Activated CD4-positive, alpha-beta T cell treated with anti-CD3 and anti-CD28 coated beads, Interleukin-2, amount 10 ng/mL, durations not matched to agents 24 days and 14 days (primary cell): ENCODE data around the gene SCARB1. TPM values are rescaled to one million over a fixed set of nuclear protein-coding genes. Genes with fewer than 3 reads are reported as not detected.
"Not testable (repeated sequence)": the region's sequence is repeated elsewhere in the genome, so short reads cannot be mapped to it uniquely, and the experiment has no call there.

Experiments used
- DNase-seq: peaks from one replicate; pipeline ENCODE4 v3.0.0; 2022
- H3K27ac Mint-ChIP-seq: one replicate; pipeline ENCODE4 v1.8.0; 2022; ENCODE audit warnings: mild to moderate bottlenecking, mixed read lengths
- H3K27me3 Mint-ChIP-seq: one replicate; pipeline ENCODE4 v1.8.0; 2022; ENCODE audit warnings: mixed read lengths
- H3K36me3 Mint-ChIP-seq: one replicate; pipeline ENCODE4 v1.8.0; 2022; ENCODE audit warnings: low read depth, mild to moderate bottlenecking, mixed read lengths
- H3K4me1 Mint-ChIP-seq: one replicate; pipeline ENCODE4 v1.8.0; 2021; ENCODE audit warnings: mixed read lengths
- H3K4me3 Mint-ChIP-seq: one replicate; pipeline ENCODE4 v1.8.0; 2022; ENCODE audit warnings: mild to moderate bottlenecking, moderate library complexity, mixed read lengths
- H3K9me3 Mint-ChIP-seq: one replicate; pipeline ENCODE4 v1.8.0; 2021; ENCODE audit warnings: mixed read lengths
- intact Hi-C: fragments of 100-400 bp; cut with micrococcal nuclease; formaldehyde crosslinking; loops from one replicate; pipeline ENCODE4 v1.15.1; 2023
- total RNA-seq: library from RNA; stranded (reverse); gene quantifications from 2 replicates; pipeline ENCODE4 v1.2.3, GENCODE V29; 2022

Gene SCARB1
- total RNA-seq, 1 donor from 2014 or later = 25.6 TPM

GRCh38 chr12:124898200-124898922, 34.7 kb upstream of the SCARB1 start:
- Mint-ChIP-seq H3K4me1 (peaks cover 17% of the 10 kb centered on the region), H3K36me3 (peaks cover 2% of the 10 kb centered on the region), H3K4me3 (peak overlapping the region; percentile 6), H3K27me3 (peaks cover 4% of the 10 kb centered on the region), H3K9me3 (no peaks in the 10 kb centered on the region), H3K27ac (no peak overlapping the region)
- DNase-seq = peak; percentile 86
- intact Hi-C loops = loop anchor here (2.0 to 5.0 kb wide), 2 partner anchors 36 to 862 kb away; partner anchors contain the start of gene SCARB1

- peaks cover 4% of the 10 kb centered on the region for H3K27me3 Mint-ChIP-seq
- DNase-seq = no peak
- H3K4me3 Mint-ChIP-seq = no peak overlapping the region
- peaks cover 17% of the 10 kb centered on the region for H3K4me1 Mint-ChIP-seq
- peaks cover 2% of the 10 kb centered on the region for H3K36me3 Mint-ChIP-seq
- no peak overlapping the region for H3K27ac Mint-ChIP-seq
- H3K9me3 Mint-ChIP-seq = no peaks in the 10 kb centered on the region
- intact Hi-C loops = loop anchor here (5.0 kb wide), 1 partner anchor 34 kb away; the partner anchor contains the start of gene SCARB1
Measured at GRCh38 chr12:124896461-124896860, 32.8 kb upstream of the SCARB1 start.

- peaks cover 2% of the 10 kb centered on the region for H3K27me3 Mint-ChIP-seq
- no peak overlapping the region for H3K4me3 Mint-ChIP-seq
- no peak for DNase-seq
- H3K36me3 Mint-ChIP-seq = peaks cover 2% of the 10 kb centered on the region
- intact Hi-C loops = no loop called here
- H3K27ac Mint-ChIP-seq = no peak overlapping the region
- peaks cover 16% of the 10 kb centered on the region for H3K4me1 Mint-ChIP-seq
- no peaks in the 10 kb centered on the region for H3K9me3 Mint-ChIP-seq
Measured at GRCh38 chr12:124893792-124894516, 30.3 kb upstream of the SCARB1 start.

- intact Hi-C loops = no loop called here
- no peaks in the 10 kb centered on the region for H3K9me3 Mint-ChIP-seq
- no peak for DNase-seq
- no peaks in the 10 kb centered on the region for H3K4me1 Mint-ChIP-seq
- H3K27me3 Mint-ChIP-seq = no peaks in the 10 kb centered on the region
- no peak overlapping the region for H3K4me3 Mint-ChIP-seq
- H3K27ac Mint-ChIP-seq = no peak overlapping the region
- H3K36me3 Mint-ChIP-seq = no peaks in the 10 kb centered on the region
Measured at GRCh38 chr12:124888260-124888659, 24.6 kb upstream of the SCARB1 start.

- H3K27me3 Mint-ChIP-seq, DNase-seq, H3K9me3 Mint-ChIP-seq, intact Hi-C loops, H3K36me3 Mint-ChIP-seq, H3K4me1 Mint-ChIP-seq, H3K4me3 Mint-ChIP-seq, H3K27ac Mint-ChIP-seq: not testable (repeated sequence)
Measured at GRCh38 chr12:124887766-124888165, 24.1 kb upstream of the SCARB1 start.

- Mint-ChIP-seq H3K9me3 (no peaks in the 10 kb centered on the region), H3K36me3 (peaks cover 2% of the 10 kb centered on the region), H3K27ac (no peak overlapping the region), H3K4me1 (peaks cover 8% of the 10 kb centered on the region), H3K27me3 (no peaks in the 10 kb centered on the region), H3K4me3 (no peak overlapping the region)
- intact Hi-C loops = no loop called here
- no peak for DNase-seq
Measured at GRCh38 chr12:124884587-124885438, 21.1 kb upstream of the SCARB1 start.

- Mint-ChIP-seq H3K4me3 (no peak overlapping the region), H3K27me3 (peaks cover 2% of the 10 kb centered on the region), H3K4me1 (peaks cover 8% of the 10 kb centered on the region), H3K36me3 (peaks cover 2% of the 10 kb centered on the region), H3K9me3 (no peaks in the 10 kb centered on the region), H3K27ac (no peak overlapping the region)
- intact Hi-C loops = no loop called here
- DNase-seq = no peak
Measured at GRCh38 chr12:124883263-124884130, 19.8 kb upstream of the SCARB1 start.

- Mint-ChIP-seq H3K4me1 (peaks cover 8% of the 10 kb centered on the region), H3K4me3 (no peak overlapping the region), H3K27me3 (peaks cover 4% of the 10 kb centered on the region), H3K27ac (no peak overlapping the region), H3K36me3 (peaks cover 2% of the 10 kb centered on the region), H3K9me3 (no peaks in the 10 kb centered on the region)
- intact Hi-C loops = no loop called here
- no peak for DNase-seq
Measured at GRCh38 chr12:124881123-124881522, 17.5 kb upstream of the SCARB1 start.

GRCh38 chr12:124880335-124880734, 16.7 kb upstream of the SCARB1 start:
- H3K4me3 Mint-ChIP-seq, intact Hi-C loops, H3K27me3 Mint-ChIP-seq, H3K27ac Mint-ChIP-seq, DNase-seq, H3K4me1 Mint-ChIP-seq, H3K36me3 Mint-ChIP-seq, H3K9me3 Mint-ChIP-seq: not testable (repeated sequence)

GRCh38 chr12:124878795-124879516, 15.3 kb upstream of the SCARB1 start:
- DNase-seq = no peak
- Mint-ChIP-seq H3K4me1 (peaks cover 8% of the 10 kb centered on the region), H3K27ac (no peak overlapping the region), H3K36me3 (peaks cover 2% of the 10 kb centered on the region), H3K27me3 (peaks cover 4% of the 10 kb centered on the region), H3K4me3 (no peak overlapping the region), H3K9me3 (no peaks in the 10 kb centered on the region)
- intact Hi-C loops = no loop called here

- Mint-ChIP-seq H3K27me3 (peaks cover 4% of the 10 kb centered on the region), H3K4me1 (peaks cover 11% of the 10 kb centered on the region), H3K27ac (no peak overlapping the region), H3K36me3 (peaks cover 2% of the 10 kb centered on the region), H3K9me3 (no peaks in the 10 kb centered on the region), H3K4me3 (no peak overlapping the region)
- intact Hi-C loops = no loop called here
- no peak for DNase-seq
Measured at GRCh38 chr12:124877423-124877822, 13.8 kb upstream of the SCARB1 start.

GRCh38 chr12:124876171-124876570, 12.5 kb upstream of the SCARB1 start:
- no peak overlapping the region for H3K4me3 Mint-ChIP-seq
- intact Hi-C loops = no loop called here
- DNase-seq = no peak
- no peaks in the 10 kb centered on the region for H3K36me3 Mint-ChIP-seq
- H3K27ac Mint-ChIP-seq = no peak overlapping the region
- H3K9me3 Mint-ChIP-seq = no peaks in the 10 kb centered on the region
- H3K4me1 Mint-ChIP-seq = peaks cover 6% of the 10 kb centered on the region
- peaks cover 4% of the 10 kb centered on the region for H3K27me3 Mint-ChIP-seq

GRCh38 chr12:124875803-124876132, 12.1 kb upstream of the SCARB1 start:
- Mint-ChIP-seq H3K4me3 (no peak overlapping the region), H3K9me3 (no peaks in the 10 kb centered on the region), H3K4me1 (peaks cover 3% of the 10 kb centered on the region), H3K36me3 (no peaks in the 10 kb centered on the region), H3K27ac (no peak overlapping the region), H3K27me3 (peaks cover 4% of the 10 kb centered on the region)
- DNase-seq = no peak
- intact Hi-C loops = no loop called here
